COLO668 (cell line): Measurements from ENCODE around the gene SLAMF1.
"Not testable (repeated sequence)": the region's sequence is repeated elsewhere in the genome, so short reads cannot be mapped to it uniquely, and the experiment has no call there.

Experiments
- DNase-seq: peaks from one replicate; lab custom pipeline; 2025; ENCODE audit not compliant: unreplicated experiment; lab: John Stamatoyannopoulos, UW

Gene SLAMF1, protein sequence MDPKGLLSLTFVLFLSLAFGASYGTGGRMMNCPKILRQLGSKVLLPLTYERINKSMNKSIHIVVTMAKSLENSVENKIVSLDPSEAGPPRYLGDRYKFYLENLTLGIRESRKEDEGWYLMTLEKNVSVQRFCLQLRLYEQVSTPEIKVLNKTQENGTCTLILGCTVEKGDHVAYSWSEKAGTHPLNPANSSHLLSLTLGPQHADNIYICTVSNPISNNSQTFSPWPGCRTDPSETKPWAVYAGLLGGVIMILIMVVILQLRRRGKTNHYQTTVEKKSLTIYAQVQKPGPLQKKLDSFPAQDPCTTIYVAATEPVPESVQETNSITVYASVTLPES

DNA sequence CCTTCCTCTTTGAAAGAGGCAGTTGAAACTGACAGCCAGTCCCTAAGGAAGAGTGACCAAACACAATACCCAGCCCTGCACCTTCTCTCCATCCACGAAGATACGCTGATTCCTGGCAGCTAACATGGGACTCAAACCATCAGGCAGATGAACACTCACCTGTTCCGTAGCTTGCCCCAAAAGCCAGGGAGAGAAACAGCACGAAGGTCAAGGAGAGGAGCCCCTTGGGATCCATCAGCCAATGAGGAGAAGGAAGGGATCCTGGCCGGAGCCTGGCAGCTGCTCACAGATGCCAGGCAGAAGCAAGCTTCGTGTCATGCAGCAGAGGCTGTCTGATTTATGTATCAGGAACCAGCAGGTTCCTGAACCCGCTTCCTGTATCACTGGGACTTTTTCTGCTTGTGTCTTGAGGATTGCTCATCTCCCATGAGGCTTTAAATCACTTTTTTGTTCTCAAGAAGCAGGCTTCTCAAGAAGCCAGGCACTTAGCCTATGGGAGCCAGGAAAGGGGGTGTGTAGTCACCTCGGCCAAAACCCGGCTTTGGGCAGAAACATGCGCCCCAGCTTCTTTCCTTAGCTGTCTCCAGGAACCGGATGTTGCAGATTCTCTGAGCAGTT lies at the start of gene SLAMF1:
Gene SLAMF1, minus strand, starts transcription at position 334 of the 618 bp plus-strand sequence. Its CDS starts 99 bp downstream, at position 235.
- DNase-seq = no peak

DNA sequence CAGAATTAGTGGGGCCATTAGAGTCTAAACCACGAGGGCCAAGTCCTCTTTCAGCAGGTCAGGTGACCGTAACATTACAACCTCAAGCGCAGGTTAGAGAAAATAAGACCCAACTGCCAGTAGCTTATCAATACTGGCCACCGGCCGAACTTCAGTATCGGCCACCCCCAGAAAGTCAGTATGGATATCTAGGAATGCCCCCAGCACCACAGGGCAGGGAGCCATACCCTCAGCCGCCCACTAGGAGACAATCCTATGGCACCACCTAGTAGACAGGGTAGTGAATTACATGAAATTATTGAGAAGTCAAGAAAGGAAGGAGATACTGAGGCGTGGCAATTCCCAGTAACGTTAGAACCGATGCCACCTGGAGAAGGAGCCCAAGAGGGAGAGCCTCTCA lies 45.5 kb upstream of the SLAMF1 start:
- DNase-seq = not testable (repeated sequence)

DNA sequence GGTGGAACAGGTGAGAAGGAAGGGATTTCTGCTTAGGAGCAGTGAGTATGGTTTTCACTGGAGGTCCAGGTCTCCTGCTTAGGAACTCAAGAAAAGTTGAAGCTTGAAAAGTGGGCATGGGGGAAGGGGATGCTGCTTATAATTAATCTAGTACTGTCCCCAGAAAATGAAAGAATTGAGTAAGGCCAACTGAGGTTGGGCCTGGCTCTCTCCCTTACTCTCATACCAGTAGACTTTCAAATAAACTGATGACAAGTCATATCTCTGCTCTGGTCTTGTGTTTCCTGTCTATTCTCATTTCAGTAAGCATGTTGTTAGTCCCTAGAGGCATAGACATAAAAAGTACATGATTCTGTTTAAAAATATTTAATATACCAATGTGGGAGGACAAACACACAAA lies 38.4 kb upstream of the SLAMF1 start:
- no peak for DNase-seq

DNA sequence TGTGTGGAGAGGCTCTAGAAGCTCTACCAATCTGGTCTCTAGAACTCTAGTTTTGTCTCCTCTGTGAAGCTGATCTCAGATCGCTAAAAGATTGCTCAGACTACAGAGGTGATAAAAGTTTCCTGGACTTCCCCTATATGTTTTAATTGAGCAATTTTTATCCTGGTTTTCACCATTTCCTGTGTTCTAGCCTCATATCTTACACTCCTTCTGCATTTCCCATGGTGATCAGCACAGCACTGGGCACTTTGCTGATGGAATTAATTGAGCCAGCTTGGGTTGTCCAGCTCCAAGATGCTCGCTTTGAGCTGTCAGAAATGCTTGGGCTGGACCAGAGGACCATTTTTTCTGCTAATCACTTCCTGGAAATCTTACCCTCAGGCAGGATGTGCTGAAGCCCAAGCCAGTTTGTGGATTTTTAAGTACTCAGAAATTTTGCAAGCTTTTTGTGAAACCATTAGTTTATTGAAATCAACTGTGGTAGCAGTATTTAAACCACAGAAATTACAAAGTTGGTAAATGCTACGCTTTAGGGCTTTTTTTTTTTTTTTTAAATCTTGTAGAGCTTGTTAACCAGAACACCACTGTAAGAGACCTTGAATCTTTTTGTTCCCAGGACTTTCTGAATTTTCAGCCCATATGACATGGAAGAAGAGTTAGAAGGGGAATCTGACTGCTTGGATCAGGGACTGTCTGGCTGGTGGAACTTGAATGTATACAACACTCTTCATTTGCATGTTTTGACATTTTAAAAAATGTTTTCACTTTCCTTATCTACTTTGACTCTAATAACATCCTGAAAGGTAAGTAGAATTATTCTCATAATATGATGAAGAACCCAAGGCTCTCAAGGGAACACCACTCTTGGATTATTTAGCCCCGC lies 36.4 kb upstream of the SLAMF1 start:
- no peak for DNase-seq

DNA sequence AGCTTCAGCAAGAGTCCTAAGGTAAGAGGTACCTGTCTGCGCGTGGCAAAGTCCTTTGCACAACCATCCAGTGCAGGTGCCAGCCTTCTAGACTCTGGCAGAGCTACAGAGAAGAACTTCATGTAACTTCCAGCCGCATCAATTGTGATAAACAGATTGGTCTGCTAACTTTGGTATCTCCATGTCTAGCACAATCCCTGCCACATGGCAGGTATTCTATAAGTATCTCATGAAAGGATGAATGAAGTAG lies 35.0 kb upstream of the SLAMF1 start:
- no peak for DNase-seq

DNA sequence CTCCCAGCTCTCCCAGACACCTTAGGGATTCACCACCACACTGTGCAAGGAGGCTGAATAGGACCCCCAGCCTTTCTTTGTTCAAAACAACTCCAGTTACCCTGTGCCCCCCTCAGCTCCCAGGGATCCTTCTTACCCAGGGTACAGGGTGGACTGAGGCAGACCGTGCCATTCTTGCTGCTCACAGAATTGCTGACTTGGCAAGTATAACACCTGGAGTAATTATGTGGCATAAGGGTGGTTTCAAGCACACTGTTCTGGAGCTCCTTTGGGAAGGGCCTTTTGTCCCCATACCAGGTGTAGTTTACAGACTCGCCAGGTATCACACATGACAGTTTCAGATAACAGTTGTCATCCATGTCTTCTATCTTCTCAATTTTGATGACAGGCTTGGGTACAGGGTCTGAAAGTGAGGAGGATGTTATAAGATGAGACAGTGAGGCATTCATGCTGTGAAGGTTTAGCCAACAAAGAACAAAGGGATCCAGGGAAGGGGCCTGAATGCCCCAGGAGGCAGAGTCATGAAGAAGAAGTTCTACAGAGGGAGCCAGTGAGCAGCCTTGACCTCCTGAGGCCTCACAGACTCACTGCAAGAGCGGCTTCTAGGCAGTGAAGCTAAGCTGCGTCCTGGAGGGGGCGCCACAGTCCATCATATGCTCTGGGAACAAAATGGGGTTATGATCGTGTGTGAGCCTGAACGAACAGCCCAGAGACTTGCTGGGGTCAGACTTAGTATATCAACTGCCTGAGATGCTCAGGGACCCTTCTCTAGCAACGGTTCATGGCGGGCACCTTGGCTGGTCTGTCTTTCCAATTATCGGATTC lies 34.4 kb upstream of the SLAMF1 start:
- peak; percentile 13 for DNase-seq

DNA sequence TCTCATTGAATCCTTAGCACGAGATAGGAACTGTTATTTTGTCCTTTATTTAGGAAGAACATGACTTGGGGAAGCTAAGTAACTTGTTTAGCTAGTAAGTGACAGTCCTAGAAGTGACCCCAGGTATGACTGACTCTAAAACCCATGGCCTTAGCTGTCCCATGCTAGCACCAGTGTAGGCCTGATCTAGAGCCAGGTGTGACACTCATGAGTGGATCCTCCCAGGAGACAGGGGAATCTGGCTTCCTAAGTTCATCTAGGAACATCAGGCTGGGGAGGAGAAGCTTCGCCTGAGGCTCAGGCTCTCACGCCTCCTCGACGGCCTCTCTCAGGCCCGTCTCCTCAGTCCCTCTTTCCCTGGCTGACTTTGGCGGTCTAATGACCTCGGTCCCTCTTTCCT lies 33.6 kb upstream of the SLAMF1 start:
- DNase-seq = no peak

DNA sequence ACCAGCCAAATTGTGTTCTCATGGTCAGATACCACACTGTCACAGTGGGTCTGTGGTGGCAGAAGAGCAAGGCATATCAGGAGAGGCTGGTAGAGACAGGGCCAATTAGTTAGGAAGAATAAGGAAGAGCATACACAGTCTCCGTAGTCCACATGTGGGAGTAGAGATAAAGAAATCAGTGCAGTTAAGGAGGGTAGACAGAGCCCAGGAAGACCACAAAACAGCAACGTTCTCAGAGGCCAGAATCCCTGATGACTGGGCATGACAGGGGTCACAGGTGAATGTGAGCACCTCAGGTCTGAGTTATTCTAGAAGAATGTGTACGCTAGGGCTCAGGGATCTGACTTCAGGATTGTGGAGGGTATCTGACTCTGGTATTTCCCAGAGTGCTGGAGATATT lies 33.0 kb upstream of the SLAMF1 start:
- no peak for DNase-seq

DNA sequence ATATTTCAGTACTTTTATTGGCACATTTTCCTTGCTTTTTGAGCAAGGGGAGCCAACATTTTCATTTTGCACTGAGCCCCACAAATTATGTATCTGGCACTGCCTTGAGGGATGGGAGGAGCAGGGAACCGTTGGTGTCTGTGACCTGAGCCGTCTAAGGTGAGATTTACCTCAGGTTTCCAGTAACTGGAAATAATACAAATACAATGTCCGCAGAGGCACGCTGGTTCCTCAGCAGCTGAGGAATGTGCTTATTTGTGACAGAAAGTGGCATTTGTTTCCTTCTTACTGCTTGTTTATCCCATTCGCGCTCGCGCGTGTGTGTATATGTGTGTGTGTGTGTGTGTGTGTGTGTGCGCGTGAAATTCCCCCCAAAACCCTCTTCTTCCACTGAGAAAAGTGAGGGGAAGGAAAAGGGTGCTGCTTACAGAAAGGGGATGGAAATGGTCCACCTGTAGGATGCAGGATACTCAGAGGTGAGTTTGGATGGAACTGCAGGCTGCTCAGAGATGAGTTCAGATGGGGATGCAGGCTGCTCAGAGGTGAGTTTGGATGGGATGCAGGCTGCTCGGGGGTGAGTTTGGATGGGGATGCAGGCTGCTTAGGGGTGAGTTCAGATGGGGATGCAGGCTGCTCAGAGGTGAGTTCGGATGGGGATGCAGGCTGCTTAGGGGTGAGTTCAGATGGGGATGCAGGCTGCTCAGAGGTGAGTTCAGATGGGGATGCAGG lies 30.2 kb upstream of the SLAMF1 start:
- DNase-seq = no peak

DNA sequence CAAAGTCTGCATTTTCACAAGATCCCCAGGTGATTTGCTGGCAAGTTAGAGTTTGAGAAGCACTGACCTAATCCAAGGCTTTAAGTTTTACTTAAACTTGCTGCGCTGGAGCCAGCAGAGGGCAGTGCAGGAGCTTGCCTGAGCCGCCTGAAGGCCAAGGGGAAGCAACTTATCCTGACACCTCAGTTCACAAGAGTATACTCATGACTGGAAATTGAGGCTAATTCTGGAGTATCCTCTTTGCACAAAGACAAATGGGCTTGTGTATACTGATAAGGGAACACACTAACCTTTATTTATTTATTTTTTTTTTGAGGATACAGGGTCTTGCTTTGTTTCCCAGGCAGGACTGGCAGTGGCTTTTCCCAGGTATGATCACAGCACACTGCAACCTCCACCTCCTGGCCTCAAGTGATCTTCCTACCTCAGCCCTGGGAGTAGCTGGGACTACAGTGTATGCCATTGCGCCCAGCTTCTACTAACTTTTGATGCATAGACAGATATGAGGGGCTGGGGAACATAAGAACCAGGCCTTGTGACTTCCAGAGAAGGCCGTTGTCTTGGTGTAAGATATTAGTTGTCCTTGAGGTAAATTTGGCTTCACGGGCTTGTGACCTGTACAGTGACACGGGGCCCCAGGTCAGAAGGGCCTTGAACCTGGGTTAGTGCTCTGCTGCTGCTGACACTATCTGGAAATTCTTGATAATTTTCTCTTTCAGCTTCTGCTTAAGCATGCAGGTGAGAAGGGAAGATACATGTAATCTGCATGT lies 29.0 kb upstream of the SLAMF1 start:
- DNase-seq = peak; percentile 51

DNA sequence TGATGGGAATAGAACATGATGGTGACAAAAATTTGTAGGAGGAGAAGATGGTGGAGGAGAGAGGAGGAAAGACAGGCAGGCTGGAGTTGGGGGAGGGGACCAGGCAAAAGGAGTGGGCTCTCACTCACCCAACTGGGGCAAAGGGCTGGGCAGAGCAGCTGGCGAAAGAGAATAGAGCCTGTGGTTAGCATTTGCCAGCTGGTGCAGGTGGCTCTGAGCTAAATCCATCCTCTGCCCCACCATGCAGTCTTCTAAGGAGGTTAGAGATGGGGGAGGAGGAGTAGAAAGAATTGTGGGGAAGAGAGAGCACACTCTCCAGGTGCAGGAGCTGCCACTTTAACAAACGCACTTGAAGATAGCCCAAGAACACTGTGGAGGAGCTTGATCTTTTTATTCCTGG lies 27.6 kb upstream of the SLAMF1 start:
- DNase-seq = no peak

DNA sequence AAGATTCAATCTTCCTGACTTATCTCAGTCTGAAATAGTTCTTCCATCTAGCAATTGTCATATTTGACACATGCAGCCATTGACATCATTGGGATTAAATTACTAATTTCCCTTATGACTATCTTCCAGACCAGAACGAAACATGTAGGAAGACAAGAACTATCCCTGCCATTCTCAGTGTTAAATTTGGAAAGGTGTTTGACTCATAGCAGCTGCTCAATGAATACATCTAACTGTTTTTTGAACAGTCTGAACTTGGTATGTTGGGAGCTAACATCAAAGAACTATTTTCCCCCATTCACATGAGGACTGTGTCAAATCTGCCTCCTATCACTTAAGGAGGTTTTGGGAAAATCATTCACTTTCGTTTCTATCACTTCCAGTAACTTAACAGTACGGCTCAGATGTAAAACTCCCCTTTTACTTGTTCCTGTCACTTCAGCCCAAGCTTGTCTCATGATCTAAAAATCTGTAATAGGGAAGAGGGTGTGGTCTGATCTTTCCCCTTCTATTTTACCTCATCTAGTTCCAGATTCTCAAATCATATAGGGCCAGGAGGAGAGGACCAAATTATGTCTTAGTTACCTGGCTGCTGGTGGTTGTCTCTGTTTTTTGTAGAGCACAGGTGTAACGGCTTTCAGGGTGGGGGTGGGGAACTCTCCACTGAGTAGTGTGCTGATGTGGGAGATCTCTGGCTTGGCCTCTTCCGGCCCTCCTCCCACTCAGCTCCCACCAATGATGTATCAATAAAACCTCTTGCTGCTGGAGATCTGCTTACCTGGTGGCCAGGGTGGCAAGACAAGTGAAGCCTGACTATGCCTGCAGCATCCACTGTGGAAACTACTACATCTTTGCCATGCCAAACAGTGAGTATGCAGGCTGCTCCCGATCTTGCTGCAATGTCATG lies 26.2 kb upstream of the SLAMF1 start:
- DNase-seq = no peak

DNA sequence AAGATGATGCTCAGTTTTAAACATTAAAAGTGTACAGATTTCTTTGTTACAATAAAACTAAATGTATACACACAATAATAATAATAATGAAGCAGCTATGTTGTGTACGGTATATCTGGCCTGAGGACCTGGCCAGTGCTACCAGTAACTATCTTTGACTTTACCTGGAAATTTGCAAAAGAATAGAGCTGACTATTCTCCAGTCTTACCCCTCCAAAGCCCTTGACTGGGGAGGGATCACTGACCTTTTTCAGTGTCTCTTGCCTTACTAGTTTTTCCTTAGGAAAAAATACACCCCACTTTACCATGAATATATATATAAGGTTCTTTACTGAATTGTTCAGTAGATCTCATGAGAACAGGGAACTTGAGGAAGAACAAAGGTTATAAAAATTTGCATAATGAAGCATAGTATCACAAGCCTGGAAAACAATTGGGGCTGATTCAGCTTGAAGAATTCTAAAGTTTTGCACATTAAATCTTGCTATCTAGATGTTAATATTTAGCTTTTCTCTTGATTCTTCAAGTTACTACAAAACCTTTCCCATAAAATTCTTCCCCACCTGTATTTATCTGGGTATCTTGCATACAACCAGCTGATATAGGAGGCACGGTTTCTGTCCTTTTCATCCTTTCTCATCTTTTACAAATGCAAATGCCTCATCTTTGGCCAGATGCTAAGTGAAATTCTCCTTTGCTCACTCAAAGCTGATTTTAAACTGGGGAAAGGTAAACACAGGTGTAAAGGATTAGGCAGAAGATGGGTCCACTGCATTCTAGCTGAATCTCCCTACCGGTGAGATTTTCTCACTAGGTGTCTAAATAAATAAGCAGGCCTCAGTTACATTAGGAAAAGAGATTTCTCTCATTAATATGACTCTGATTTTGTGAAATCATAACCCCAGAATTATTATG lies 25.0 kb upstream of the SLAMF1 start:
- DNase-seq = no peak

DNA sequence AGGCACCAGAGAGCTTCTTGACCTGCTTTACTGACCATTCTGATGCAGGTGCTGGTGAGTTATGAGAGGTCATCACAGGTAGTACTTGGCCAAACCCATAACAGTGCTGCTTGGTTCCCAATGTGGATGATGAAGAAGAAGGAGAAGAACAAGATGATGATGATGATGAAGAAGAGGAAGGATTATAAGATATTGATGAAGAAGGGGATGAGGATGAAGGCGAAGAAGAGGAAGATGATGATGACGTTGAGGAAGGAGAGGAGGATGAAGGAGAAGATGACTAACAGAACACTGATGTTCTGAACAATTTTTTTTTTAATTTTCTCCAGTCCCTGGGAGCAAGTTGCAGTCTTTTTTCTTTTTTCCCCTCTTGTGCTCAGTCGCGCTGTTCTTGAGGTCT lies 23.9 kb upstream of the SLAMF1 start:
- DNase-seq = no peak

DNA sequence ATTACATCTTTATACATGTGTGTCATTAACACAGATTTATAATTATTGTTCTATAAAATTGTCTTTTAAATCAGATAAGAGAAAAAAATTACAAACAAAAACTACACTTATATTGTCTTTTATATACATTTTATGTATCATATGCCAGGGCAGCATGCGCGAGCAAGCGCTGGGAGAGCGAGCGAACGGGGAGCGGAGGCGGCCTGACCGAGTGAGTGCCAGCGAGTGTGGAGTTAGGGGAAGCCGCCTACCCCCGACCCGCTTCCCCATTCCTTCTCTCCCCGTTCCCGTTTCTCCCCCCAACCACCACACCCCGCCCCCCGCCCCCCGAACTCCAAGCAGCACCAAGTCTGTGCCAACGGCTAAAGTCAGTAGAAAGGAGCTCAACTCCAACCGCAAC lies 23.0 kb upstream of the SLAMF1 start:
- no peak for DNase-seq

DNA sequence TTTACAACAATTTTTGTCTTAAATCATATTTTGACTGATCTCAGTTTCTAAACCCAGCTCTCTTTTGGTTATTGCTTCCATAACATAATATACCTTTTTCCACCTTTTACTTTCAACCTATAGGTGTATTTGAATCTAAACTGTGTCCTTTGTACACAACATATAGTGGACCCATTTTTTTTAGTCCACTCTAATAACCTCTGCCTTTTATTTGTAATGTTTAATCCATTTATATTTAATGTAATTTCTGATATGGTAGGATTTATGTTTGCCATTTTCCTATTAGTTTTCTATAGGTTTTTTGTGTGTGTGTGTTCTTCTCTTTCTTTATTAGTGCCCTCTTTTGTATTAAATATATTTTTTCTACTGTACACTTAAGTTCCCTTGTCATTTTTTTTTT lies 22.4 kb upstream of the SLAMF1 start:
- DNase-seq = no peak

DNA sequence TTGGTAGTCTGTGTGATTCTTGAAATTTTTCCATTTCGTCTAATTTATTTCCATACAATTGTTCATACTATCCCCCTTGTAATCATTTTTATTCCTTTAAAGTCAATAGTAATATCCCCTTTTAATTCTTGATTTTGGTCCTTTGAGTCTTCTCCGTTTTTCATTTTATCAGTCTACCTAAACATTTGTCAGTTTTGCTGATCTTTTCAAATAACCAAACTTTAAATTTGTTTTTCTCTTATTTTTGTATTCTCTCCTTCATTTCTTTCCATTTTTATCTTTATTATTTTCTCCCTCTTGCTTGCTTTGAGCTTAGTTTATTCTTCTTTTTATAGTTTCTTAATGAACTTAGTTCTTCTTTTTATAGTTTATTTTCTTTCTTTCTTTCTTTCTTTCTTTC lies 21.1 kb upstream of the SLAMF1 start:
- no peak for DNase-seq

DNA sequence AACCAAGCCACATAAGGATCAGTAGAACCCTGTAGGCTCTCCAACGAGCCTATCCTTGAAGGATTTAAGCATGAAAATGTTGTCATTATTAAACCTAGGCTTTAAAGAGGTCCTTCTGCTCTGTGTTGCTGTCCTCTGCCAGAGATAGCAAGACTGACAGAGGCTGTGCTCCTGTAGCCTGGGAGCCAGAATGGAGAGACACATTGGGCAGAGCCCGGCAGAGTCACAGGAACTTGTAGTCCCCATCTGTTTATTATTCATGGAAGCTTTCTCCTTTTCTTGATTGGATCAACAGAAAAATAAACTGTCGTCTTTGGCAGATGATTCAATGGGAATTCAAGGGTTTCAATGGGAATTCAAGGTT lies 19.2 kb upstream of the SLAMF1 start:
- no peak for DNase-seq
